ENCODE data around the gene SHMT2.

- TF ChIP-seq GATA2 (IDR thresholded peaks at IDR 0.05; ENCODE audit: low read depth, low read length) (no peak), GATA3 (IDR thresholded peaks at IDR 0.05; ENCODE audit: low read depth, low read length) (no peak)
Observed at GRCh38 chr12:57219205-57219992, 10.1 kb upstream of the SHMT2 start.

All from SH-SY5Y (cell line).